ENCODE results near the gene TRIP12.

TRIP12 gene

DNA sequence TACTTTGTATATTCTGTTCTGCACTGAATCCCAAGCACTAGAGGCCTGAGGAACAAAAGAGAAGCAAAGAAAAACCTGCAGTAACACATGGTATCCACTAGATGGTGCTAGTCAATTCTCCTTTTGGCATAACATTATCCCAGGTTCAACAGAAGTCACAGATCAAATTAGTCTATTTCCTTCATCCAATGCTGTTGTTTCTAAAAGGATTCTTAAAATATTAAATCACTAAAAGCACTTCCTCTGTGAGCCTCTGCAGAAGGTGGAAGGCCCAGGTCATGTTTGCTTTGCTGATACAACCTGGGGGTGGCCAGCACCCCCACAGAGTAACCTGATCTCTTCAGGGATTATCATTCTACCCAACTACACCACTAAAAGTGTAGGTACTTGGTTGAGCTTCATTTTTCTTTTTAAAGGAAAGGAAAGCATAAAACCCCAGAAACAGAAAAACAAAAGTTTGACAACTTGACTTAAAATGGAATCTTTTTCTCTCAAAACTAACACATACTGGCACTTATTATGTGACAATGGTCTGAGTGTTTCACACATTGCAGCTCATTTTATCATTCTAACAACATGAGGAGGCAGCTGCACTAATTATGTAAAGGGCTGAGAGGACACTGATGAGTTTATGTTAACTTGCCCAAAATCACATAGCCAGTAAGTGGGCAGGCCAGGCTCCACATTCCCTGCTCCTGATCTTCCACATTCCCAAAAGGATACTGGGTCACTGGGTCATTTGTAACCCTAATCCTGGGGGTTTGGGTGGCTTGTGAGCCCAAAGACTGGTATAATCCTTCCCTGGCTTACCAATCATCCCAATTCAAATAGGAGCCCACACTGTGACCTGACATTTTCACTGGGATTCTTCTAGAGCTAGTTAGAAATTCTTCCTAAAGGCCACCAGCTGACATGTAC lies 140.7 kb downstream of the TRIP12 start:
- Histone ChIP-seq H3K4me1 (ENCODE audit: insufficient read depth, low read length, poor library complexity, severe bottlenecking) (peaks cover 4% of the 10 kb centered on the region), H3K9me3 (ENCODE audit: insufficient read depth, low read depth, low read length) (no peaks in the 10 kb centered on the region), H3K9ac (ENCODE audit: low read depth, low read length, poor library complexity, severe bottlenecking) (no peak overlapping the region), H3K36me3 (ENCODE audit: insufficient read depth, low read length) (peaks cover 82% of the 10 kb centered on the region), H3K79me2 (ENCODE audit: insufficient read depth, low read length) (no peaks in the 10 kb centered on the region), H3F3A (ENCODE audit: low read depth) (no peaks in the 10 kb centered on the region), H3K27me3 (ENCODE audit: insufficient read depth, low read length, poor library complexity, severe bottlenecking) (no peaks in the 10 kb centered on the region), H4K20me1 (ENCODE audit: insufficient read depth, low read length, poor library complexity, severe bottlenecking) (peaks cover 4% of the 10 kb centered on the region), H3K4me2 (ENCODE audit: low read depth, low read length, poor library complexity, severe bottlenecking) (no peak overlapping the region), H2AFZ (ENCODE audit: low read length) (no peak overlapping the region), H3K9me2 (replicated peaks; ENCODE audit: low read depth, low read length) (no peaks in the 10 kb centered on the region), H3K4me3 (ENCODE audit: low read length, poor library complexity, severe bottlenecking) (no peak overlapping the region)
- TF ChIP-seq CTCF (conservative IDR thresholded peaks at IDR 0.05; ENCODE audit: low read length) (peak; percentile 94), EZH2phosphoT487 (IDR thresholded peaks at IDR 0.05; ENCODE audit: borderline replicate concordance) (no peak)

DNA sequence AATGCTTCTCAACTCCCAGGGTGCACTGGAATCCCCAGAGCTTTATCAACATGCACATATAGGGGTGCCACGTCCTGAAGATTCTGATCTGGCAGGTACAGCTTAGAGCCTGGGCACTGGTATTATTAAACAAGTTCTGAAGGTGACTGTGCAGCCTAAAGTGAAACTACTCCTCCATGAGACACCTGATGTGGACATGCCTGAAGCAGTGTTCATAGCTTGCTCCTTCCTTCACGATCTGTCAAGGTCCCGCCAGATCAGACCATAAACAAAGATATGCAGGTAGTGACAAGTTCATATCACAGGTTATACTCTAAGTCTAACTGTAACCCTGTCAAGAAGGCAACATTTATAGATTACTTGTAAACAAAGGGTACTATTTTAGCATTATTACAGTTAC lies 142.2 kb downstream of the TRIP12 start:
- Histone ChIP-seq H3K4me3 (ENCODE audit: low read length, poor library complexity, severe bottlenecking) (no peak overlapping the region), H2AFZ (ENCODE audit: low read length) (no peak overlapping the region), H3K36me3 (ENCODE audit: insufficient read depth, low read length) (peaks cover 76% of the 10 kb centered on the region)

GRCh38 chr2:229777716-229778115 lies 144.1 kb downstream of the TRIP12 start:
- Histone ChIP-seq H3K27me3 (ENCODE audit: insufficient read depth, low read length, poor library complexity, severe bottlenecking) (no peaks in the 10 kb centered on the region), H3K4me3 (ENCODE audit: low read length, poor library complexity, severe bottlenecking) (no peak overlapping the region), H3K79me2 (ENCODE audit: insufficient read depth, low read length) (no peaks in the 10 kb centered on the region), H2AFZ (ENCODE audit: low read length) (no peak overlapping the region), H3K4me1 (ENCODE audit: insufficient read depth, low read length, poor library complexity, severe bottlenecking) (peaks cover 14% of the 10 kb centered on the region), H3F3A (ENCODE audit: low read depth) (no peaks in the 10 kb centered on the region), H3K4me2 (ENCODE audit: low read depth, low read length, poor library complexity, severe bottlenecking) (no peak overlapping the region), H3K36me3 (ENCODE audit: insufficient read depth, low read length) (peaks cover 83% of the 10 kb centered on the region), H4K20me1 (ENCODE audit: insufficient read depth, low read length, poor library complexity, severe bottlenecking) (peaks cover 4% of the 10 kb centered on the region), H3K9ac (ENCODE audit: low read depth, low read length, poor library complexity, severe bottlenecking) (no peak overlapping the region), H3K9me3 (ENCODE audit: insufficient read depth, low read depth, low read length) (no peaks in the 10 kb centered on the region), H3K9me2 (replicated peaks; ENCODE audit: low read depth, low read length) (no peaks in the 10 kb centered on the region)
- TF ChIP-seq EZH2phosphoT487 (IDR thresholded peaks at IDR 0.05; ENCODE audit: borderline replicate concordance) (no peak), CTCF (conservative IDR thresholded peaks at IDR 0.05; ENCODE audit: low read length) (no peak)

More for the DNA sequence above, 142.2 kb downstream of the TRIP12 start:
- TF ChIP-seq CTCF (conservative IDR thresholded peaks at IDR 0.05; ENCODE audit: low read length) (no peak), EZH2phosphoT487 (IDR thresholded peaks at IDR 0.05; ENCODE audit: borderline replicate concordance) (no peak)
- Histone ChIP-seq H3F3A (ENCODE audit: low read depth) (no peaks in the 10 kb centered on the region), H4K20me1 (ENCODE audit: insufficient read depth, low read length, poor library complexity, severe bottlenecking) (peaks cover 4% of the 10 kb centered on the region), H3K9me2 (replicated peaks; ENCODE audit: low read depth, low read length) (no peaks in the 10 kb centered on the region), H3K4me1 (ENCODE audit: insufficient read depth, low read length, poor library complexity, severe bottlenecking) (peaks cover 14% of the 10 kb centered on the region), H3K27me3 (ENCODE audit: insufficient read depth, low read length, poor library complexity, severe bottlenecking) (no peaks in the 10 kb centered on the region), H3K9ac (ENCODE audit: low read depth, low read length, poor library complexity, severe bottlenecking) (no peak overlapping the region), H3K4me2 (ENCODE audit: low read depth, low read length, poor library complexity, severe bottlenecking) (no peak overlapping the region), H3K9me3 (ENCODE audit: insufficient read depth, low read depth, low read length) (no peaks in the 10 kb centered on the region), H3K79me2 (ENCODE audit: insufficient read depth, low read length) (no peaks in the 10 kb centered on the region)

All from Loucy (cell line).